ENCODE measurements around the gene KCNJ15. TPM values are rescaled to one million over a fixed set of nuclear protein-coding genes. Genes with fewer than 3 reads are reported as not detected.
"Not testable (repeated sequence)": the region's sequence is repeated elsewhere in the genome, so short reads cannot be mapped to it uniquely, and the experiment has no call there.

Gene KCNJ15
- total RNA-seq: 1 to 10 TPM in 1 of 2 experiments, under 1 TPM in 1; 0.36 to 1.1 TPM

DNA sequence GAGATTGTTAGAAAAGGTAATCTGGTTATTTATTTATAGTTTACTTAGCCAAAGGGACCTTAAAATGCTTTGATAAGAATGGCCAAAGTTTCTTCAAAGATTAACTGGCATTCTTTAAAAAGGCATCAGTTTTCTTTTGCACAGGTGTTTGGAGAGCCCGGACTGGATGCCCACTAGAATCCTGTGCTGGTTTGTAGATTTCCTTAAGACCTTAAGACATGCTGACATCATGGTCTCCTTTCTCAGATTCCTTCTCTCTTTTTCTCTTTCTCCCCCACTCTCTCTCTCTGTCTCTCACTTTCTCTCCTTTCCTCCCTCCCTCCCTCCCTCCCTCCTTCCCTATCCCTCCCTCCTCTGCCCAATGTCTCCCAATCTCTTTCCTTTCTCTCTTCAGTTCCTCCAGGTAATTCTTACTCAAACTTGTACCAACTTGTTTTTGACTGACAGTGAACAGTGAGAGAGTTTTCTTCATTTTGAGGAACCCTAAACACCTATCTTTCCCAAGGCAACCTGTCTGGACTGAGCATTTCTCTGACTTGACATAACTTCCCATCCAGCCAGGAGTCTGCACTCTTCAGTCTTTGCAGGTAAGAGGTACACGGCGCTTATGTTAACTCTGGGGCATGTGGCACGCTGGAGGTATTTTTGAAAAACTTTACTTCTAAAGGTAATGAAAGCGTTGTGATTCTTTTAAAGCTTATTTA is at the start of gene KCNJ15:
KCNJ15 (plus strand) TSS at position 393 of the 704 bp plus-strand sequence. CDS start 42,271 bp downstream, outside the sequence.
- no peaks in the 10 kb centered on the region for H3K36me3 Mint-ChIP-seq
- no peak within 1 kb of the TSS for H3K27ac Mint-ChIP-seq
- H3K27me3 Mint-ChIP-seq: peaks cover 44% of the 10 kb centered on the region
- no peak within 1 kb of the TSS for H3K4me3 Mint-ChIP-seq
- no peak for DNase-seq
- no peaks in the 10 kb centered on the region for H3K9me3 Mint-ChIP-seq
- no peaks in the 10 kb centered on the region for H3K4me1 Mint-ChIP-seq

DNA sequence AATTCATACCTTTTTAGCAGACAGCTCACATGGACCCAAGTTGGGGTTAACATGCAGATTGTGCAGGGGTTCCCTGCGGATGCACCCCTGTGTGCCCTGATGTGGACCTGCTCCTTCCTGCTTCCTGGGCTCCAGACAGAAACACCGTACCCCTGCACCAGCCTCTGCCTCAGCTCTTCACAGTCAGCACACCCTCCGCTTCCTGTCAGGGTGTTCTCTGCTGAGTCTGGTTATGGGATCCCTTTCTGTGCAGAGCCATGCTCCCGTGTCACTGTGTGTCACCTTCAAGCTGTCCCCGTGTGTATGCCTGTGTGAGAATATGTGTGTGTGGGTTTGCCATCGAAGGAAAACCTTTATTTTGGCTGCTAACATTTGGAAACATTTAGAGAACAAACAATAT is 48.7 kb upstream of the KCNJ15 start:
- Mint-ChIP-seq H3K4me3 (no peak overlapping the region), H3K9me3 (no peaks in the 10 kb centered on the region), H3K4me1 (peaks cover 3% of the 10 kb centered on the region), H3K27ac (no peak overlapping the region), H3K36me3 (no peaks in the 10 kb centered on the region), H3K27me3 (peaks cover 53% of the 10 kb centered on the region)
- no peak for DNase-seq

DNA sequence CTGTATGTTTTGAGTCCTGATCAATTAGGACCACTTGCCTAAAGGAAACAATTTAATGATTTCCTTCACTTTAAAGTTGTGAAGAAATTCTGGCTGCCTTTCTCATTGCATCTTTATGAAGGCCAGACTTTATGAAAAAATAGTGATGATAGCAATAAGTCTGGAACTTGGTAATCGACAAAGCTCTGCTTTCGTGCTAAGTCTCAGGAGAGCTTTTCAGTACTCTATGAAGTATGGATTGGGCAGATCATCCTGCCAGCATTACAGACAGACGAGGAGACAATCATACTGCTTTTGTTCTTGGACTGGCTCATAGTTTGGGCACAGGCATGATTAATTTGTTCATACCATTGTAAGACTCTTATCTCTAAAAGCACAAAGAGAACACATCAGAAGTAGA is 45.5 kb upstream of the KCNJ15 start:
- no peak overlapping the region for H3K4me3 Mint-ChIP-seq
- H3K36me3 Mint-ChIP-seq: no peaks in the 10 kb centered on the region
- no peak for DNase-seq
- H3K4me1 Mint-ChIP-seq: peaks cover 3% of the 10 kb centered on the region
- no peak overlapping the region for H3K27ac Mint-ChIP-seq
- H3K27me3 Mint-ChIP-seq: peaks cover 50% of the 10 kb centered on the region
- no peaks in the 10 kb centered on the region for H3K9me3 Mint-ChIP-seq

DNA sequence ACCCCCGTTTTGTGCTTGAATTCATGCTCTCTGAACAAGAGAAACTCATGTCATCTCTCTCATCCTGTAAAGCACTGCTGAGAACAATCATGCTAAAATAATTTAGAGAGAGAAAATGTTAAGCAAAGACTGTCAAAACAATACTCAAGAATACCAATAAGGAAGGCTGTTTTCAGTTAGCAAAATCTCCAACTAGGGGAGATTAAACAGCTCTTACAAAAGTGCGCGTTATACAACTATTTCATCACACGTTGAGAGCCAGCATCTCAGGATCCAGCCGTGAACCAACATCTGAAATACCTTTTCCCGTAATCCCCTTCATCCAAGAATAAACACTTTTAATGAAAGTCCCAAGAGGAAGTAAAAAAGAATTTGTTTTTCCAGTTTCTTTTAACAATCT is 44.1 kb upstream of the KCNJ15 start:
- no peak for DNase-seq
- H3K36me3 Mint-ChIP-seq: no peaks in the 10 kb centered on the region
- no peak overlapping the region for H3K4me3 Mint-ChIP-seq
- no peak overlapping the region for H3K27ac Mint-ChIP-seq
- peaks cover 3% of the 10 kb centered on the region for H3K4me1 Mint-ChIP-seq
- no peaks in the 10 kb centered on the region for H3K9me3 Mint-ChIP-seq
- peaks cover 47% of the 10 kb centered on the region for H3K27me3 Mint-ChIP-seq

DNA sequence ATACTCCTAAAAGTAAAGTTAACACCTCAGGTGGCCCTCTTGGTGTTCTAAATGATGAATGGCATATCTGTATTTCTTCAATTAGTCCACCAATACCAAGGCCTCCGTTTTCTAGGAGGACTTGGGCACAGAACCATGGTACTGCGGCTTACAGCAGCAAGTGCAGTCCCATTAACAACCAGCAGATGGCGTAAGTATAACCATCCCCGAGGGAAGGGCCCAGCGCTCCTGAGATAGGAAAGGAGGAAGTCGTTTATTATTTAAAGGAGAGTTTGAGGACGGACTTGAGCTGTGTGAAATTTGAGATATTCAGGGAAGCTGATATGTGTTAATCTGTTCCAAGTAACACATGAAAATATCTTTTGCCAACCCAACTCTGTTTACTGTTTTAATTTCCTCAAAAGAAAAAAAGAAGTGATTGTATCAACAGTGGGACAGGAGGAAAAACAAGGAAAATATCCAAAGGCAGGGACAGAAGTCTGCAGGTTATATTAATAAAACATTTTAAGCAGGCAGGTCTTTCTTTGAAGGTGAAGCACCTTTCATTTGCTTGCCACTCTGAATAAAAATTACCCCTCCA is 37.7 kb upstream of the KCNJ15 start:
- Mint-ChIP-seq H3K36me3 (peaks cover 6% of the 10 kb centered on the region), H3K27me3 (peaks cover 3% of the 10 kb centered on the region), H3K4me1 (peaks cover 3% of the 10 kb centered on the region), H3K9me3 (peaks cover 13% of the 10 kb centered on the region), H3K27ac (no peak overlapping the region), H3K4me3 (no peak overlapping the region)
- peak; percentile 53 for DNase-seq

DNA sequence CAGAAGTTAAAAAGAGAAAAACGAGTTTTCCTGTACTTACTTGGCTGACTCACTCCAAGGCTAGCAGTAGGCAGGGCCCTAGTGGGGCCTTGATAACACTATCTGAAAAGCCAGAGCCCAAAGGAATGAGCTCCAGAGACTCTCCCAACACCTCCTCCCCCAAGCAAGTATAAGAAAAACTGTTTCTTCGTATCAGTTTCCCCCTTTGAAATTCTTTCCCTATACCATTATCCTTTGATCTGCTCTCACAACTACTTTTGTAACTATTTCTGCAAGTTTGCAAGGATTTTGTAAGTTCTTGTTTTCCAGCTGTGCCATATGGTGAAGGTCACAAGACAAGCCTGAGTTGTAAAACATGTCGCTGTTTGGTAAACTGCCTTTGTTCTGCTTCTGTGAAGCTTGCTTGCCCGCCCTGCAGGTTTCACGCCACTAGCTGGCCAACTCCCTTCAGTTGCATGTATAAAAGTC is 36.5 kb upstream of the KCNJ15 start:
- Mint-ChIP-seq H3K36me3 (peaks cover 6% of the 10 kb centered on the region), H3K27me3 (peaks cover 3% of the 10 kb centered on the region), H3K9me3 (peaks cover 16% of the 10 kb centered on the region), H3K27ac (no peak overlapping the region), H3K4me1 (peaks cover 3% of the 10 kb centered on the region), H3K4me3 (no peak overlapping the region)
- DNase-seq: no peak

DNA sequence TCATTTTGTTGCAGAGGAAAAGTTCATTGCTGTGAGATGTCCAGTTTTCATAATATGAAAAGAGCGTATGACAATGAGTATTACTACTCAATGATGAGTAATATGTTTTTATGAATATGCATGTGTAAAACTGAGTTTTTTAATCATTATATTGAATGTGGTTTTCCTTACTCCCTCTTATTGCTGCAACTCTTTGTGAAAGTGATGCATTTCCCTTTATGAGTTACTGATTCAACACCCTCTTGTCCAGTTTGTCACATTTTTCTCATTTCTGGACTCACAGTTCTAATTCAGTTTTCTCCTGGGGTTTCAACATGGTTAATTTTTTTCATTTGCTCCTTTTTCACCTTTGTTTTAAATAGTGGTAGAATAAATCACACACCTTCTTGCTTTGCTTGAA is 35.2 kb upstream of the KCNJ15 start:
- H3K27ac Mint-ChIP-seq: no peak overlapping the region
- H3K4me1 Mint-ChIP-seq: peaks cover 3% of the 10 kb centered on the region
- peaks cover 3% of the 10 kb centered on the region for H3K27me3 Mint-ChIP-seq
- peaks cover 19% of the 10 kb centered on the region for H3K9me3 Mint-ChIP-seq
- H3K4me3 Mint-ChIP-seq: no peak overlapping the region
- DNase-seq: no peak
- peaks cover 6% of the 10 kb centered on the region for H3K36me3 Mint-ChIP-seq

DNA sequence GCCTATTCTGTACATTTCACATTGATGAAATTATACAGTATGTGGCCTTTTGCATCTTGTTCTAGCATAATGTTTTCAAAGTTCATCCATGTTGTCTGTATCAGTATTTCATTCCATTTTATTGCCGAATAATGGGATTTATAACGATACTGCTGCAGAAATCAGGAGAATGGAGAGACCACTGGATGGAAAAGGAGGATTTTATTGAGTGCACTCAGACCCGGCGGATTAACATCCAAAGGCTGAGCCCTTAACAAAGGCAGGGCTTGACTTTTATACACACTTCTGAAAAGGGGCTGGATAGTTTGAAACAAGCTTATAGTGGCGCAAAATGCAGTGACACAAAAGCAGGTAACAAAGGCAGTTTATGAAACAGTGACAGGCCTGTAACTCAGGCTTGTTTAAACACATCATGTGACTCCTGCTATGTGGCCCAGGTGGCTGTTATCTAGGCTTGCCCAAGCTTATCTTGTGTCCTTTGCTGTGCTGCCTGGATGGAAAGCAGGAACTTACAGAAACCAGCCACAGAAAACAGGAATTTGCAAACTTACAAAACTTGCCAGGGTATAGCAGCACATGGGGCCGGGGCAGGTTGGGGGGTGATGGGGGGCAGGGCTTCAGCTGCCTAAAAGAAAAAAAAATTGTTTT is 32.8 kb upstream of the KCNJ15 start:
- Mint-ChIP-seq H3K4me3 (no peak overlapping the region), H3K27ac (no peak overlapping the region), H3K4me1 (peaks cover 3% of the 10 kb centered on the region), H3K27me3 (peaks cover 3% of the 10 kb centered on the region), H3K9me3 (peaks cover 33% of the 10 kb centered on the region), H3K36me3 (peaks cover 6% of the 10 kb centered on the region)
- no peak for DNase-seq

DNA sequence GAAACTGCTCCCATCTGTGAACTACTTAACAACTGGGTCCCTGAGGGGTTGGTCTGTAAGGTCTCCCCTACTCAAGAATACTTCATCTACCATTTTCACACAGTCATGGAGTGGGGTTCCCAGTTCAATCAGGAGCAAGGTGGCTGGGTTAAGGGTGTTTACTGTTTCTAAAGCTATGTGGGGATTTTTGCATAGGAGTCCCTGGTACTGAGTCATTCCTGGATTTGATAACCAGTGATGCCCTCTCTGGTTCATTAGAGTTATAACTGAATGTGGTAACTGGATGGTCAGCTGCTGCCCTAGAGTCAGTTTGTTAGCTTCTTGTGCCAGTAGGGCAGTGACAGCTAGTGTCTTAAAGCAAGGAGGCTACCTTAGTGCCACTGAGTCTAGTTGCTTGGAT is 29.4 kb upstream of the KCNJ15 start:
- peaks cover 40% of the 10 kb centered on the region for H3K9me3 Mint-ChIP-seq
- no peak overlapping the region for H3K27ac Mint-ChIP-seq
- DNase-seq: no peak

DNA sequence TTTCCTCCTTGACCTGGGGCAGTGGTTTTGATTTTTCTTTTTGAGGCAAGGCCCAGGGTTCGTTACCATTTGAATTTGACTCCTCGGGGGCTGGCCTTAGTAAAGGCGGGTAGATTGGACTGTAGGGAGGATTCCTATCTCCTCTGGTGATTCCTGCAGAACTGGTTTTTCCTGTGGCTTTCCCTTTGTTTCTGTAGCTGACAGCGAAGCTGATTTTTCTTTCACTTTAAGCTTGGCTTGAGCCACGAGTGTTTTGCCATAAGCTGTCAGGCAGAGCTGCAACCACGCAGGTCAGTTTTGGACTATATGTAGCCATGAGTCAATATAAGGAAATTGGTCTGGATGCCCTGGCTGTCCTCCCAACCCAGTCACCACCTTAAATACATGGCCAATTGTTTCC is 28.7 kb upstream of the KCNJ15 start:
- no peak overlapping the region for H3K27ac Mint-ChIP-seq
- peaks cover 36% of the 10 kb centered on the region for H3K9me3 Mint-ChIP-seq
- H3K4me1 Mint-ChIP-seq: no peaks in the 10 kb centered on the region
- no peak overlapping the region for H3K4me3 Mint-ChIP-seq
- H3K27me3 Mint-ChIP-seq: no peaks in the 10 kb centered on the region
- no peak for DNase-seq
- H3K36me3 Mint-ChIP-seq: no peaks in the 10 kb centered on the region

More for the DNA sequence above, 29.4 kb upstream of the KCNJ15 start:
- no peaks in the 10 kb centered on the region for H3K4me1 Mint-ChIP-seq
- no peaks in the 10 kb centered on the region for H3K27me3 Mint-ChIP-seq
- no peak overlapping the region for H3K4me3 Mint-ChIP-seq
- H3K36me3 Mint-ChIP-seq: peaks cover 3% of the 10 kb centered on the region

DNA sequence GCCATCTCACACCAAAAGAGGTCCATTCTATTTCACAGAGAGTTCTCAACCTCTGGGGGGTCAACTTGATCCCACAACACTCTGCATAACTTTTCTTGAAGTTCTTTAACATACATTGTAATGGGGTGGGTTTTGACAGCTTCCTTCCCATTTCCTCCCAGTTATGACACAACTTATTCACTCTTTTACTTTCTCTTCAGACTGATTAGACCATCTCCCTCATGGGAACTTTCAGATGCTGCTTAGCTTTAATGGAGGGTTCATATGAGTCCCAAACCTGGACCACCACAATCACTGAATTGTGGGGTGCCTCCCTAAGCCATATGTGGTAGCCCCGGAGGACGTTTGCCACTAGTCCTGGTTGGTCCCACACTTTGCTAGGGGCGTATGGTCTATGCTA is 28.3 kb upstream of the KCNJ15 start:
- H3K27ac Mint-ChIP-seq: no peak overlapping the region
- no peaks in the 10 kb centered on the region for H3K27me3 Mint-ChIP-seq
- no peaks in the 10 kb centered on the region for H3K36me3 Mint-ChIP-seq
- no peaks in the 10 kb centered on the region for H3K4me1 Mint-ChIP-seq
- no peak overlapping the region for H3K4me3 Mint-ChIP-seq
- no peak for DNase-seq
- H3K9me3 Mint-ChIP-seq: peaks cover 37% of the 10 kb centered on the region

DNA sequence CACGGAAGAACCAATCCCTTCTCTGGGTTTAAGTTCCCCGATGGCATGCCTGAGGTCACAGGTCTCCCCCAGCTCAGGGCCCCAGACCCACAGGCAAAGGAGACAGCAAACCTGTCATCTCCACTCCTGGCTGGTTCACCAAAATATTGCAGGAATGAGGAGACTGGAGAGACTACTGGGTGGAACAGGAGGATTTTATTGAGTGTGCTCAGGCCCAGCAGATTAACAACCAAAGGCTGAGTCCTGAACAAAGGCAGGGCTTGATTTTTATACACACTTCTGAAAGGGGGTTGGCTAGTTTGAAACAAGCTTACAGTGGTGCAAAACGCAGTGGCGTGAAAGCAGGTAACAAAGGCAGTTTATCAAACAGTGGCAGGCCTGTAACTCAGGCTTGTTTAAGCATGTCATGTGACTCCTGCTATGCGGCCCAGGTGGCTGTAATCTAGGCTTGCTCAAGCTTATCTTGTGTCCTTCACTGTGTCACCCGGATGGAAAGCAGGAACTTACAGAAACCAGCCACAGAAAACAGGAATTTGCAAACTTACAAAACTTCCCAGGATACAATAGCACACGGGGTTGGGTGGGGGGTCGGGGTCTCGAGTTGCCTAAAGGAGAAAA is 27.4 kb upstream of the KCNJ15 start:
- Mint-ChIP-seq H3K4me1 (no peaks in the 10 kb centered on the region), H3K4me3 (no peak overlapping the region), H3K36me3 (no peaks in the 10 kb centered on the region), H3K9me3 (peaks cover 33% of the 10 kb centered on the region), H3K27ac (no peak overlapping the region), H3K27me3 (no peaks in the 10 kb centered on the region)
- DNase-seq: no peak

DNA sequence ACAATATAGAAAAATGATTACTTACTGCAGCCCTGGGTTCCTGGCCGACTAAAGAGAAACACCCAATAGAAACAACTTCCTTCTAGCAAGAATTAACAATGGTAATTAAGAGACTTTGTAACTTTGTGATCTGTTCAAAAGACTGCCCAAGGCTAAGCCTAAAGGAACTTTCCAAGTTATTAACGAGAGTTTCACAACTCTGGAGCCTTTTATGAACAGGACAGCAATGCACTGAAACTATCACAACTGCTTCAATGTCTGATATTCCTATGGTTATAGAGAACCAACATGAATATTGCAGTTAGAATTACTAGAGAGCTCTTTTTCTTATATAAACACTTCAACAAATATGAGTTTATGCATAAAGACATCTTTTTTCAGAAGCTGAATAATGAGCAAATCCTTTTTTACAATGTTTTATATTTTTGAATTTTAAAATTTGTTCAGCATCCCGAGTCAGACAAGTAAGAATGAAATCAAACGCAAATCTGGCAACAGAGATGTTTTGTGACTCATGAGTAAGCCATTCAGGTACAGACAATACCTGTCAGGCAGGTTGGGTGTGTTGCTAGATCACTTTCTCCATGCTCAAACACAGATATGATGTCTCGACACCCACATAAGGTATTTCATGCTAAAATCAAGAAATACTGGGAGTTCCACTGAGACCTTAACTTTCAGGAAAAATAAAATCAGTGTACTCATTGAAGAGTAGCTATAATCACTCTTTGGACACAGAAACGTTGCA is 22.2 kb upstream of the KCNJ15 start:
- Mint-ChIP-seq H3K9me3 (peaks cover 10% of the 10 kb centered on the region), H3K27me3 (no peaks in the 10 kb centered on the region), H3K36me3 (no peaks in the 10 kb centered on the region)

DNA sequence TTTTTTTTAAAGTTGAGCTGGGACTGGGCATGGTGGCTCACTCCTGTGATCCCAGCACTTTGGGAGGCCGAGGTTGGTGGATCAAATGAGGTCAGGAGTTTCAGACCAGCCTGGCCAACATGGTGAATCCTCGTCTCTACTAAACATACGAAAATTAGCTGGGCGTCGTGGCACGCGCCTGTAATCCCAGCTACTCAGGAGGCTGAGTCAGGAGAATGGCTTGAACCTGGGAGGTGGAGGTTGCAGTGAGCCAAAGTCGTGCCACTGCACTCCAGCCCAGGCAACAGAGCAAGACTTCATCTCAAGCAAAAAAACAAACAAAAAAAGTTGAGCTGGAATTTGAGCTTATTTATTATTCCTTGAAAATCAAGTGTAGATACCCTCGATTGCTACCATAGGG is 21.5 kb upstream of the KCNJ15 start:
- not testable (repeated sequence) for DNase-seq, H3K27me3 Mint-ChIP-seq, H3K36me3 Mint-ChIP-seq, H3K4me1 Mint-ChIP-seq, H3K4me3 Mint-ChIP-seq, H3K27ac Mint-ChIP-seq, H3K9me3 Mint-ChIP-seq

More for the DNA sequence above, 22.2 kb upstream of the KCNJ15 start:
- Mint-ChIP-seq H3K27ac (no peak overlapping the region), H3K4me1 (peaks cover 3% of the 10 kb centered on the region), H3K4me3 (no peak overlapping the region)
- no peak for DNase-seq

DNA sequence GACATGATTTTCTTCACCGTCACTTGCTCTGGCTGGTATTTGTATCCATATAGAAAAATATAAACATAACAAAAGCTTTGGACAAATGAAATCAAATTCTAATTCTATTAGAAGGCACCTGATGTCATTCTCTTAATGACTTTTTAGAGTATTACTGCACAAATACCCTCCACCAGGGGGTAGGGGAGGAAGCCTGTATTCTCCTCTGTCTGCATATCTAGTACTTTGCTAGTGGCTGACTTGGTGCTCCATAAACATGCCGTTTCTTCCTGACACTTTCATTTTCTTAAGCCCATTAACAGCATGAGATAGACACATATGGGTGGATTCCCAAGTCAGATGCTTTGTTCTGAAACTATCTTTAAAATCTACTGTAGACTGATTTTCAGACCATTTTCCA is 20.6 kb upstream of the KCNJ15 start:
- Mint-ChIP-seq H3K4me3 (no peak overlapping the region), H3K27ac (no peak overlapping the region), H3K27me3 (no peaks in the 10 kb centered on the region), H3K4me1 (peaks cover 3% of the 10 kb centered on the region), H3K36me3 (no peaks in the 10 kb centered on the region), H3K9me3 (peaks cover 4% of the 10 kb centered on the region)
- no peak for DNase-seq

Data from activated naive CD8-positive, alpha-beta T cell treated with anti-CD3 and anti-CD28 coated beads for 36 hours (primary cell).